Adrenal gland (tissue), 12 donors: ENCODE data around the gene KRTAP9-2. TPM values are rescaled to one million over a fixed set of nuclear protein-coding genes. Genes with fewer than 3 reads are reported as not detected.

ENCODE experiments used
- DNase-seq, 7 donors: peaks; one replicate each; pipeline ENCODE4 v3.0.0-alpha.2; 2019 to 2020
- H3K27ac ChIP-seq, 5 donors: fragments of 200-600 bp; sonication (generic) in 4 of 5; 1 replicate in 3 of 5; 2 replicates in 2 of 5; pipeline versions ENCODE4 v1.5.1 to v1.8.0; 2016 to 2020; ENCODE audit warnings: mild to moderate bottlenecking in 1 of 5
- H3K27me3 ChIP-seq: fragments of 200-600 bp; 2 replicates; pipeline ENCODE4 v1.8.0; 2021
- H3K36me3 ChIP-seq, 2 donors: fragments of 200-600 bp; replicated peaks in 1 of 2; 1 replicate in 1 of 2; 2 replicates in 1 of 2; pipeline versions ENCODE4 v1.5.1 to v1.8.0; 2018 to 2022
- H3K4me1 ChIP-seq, 2 donors: fragments of 200-600 bp; replicated peaks in 1 of 2; 1 replicate in 1 of 2; 2 replicates in 1 of 2; pipeline versions ENCODE4 v1.5.1 to v1.8.0; 2018 to 2021
- H3K4me3 ChIP-seq, 4 donors: fragments of 200-600 bp; sonication (generic) in 3 of 4; one replicate each; pipeline ENCODE4 v1.5.1; 2016 to 2018
- H3K9me3 ChIP-seq, 3 donors: fragments of 200-600 bp; sonication (generic) in 1 of 3; replicated peaks in 1 of 3; 1 replicate in 2 of 3; 2 replicates in 1 of 3; pipeline versions ENCODE4 v1.5.1 to v1.8.0; 2016 to 2021
- POLR2A ChIP-seq, 2 donors: fragments of 450-650 bp; IDR thresholded peaks; one replicate each; pipeline ENCODE4 v1.6.1; 2017; ENCODE audit warnings: antibody characterized with exemption in 2 of 2, mild to moderate bottlenecking in 2 of 2, moderate library complexity in 1 of 2
- WGBS, 4 donors: extraction: QIAGEN DNeasy Blood & Tissue Kit in 2 of 4; methylation state at CpG; one replicate each; pipeline versions ENCODE4 v1.1.5 to v1.1.7; 2013 to 2017; 5-methylcytosine and 5-hydroxymethylcytosine counted together
- intact Hi-C, 2 donors: fragments of 100-400 bp; cut with DNase I; formaldehyde crosslinking; loops; one replicate each; pipeline versions ENCODE4 v1.14.1 to v1.15.0; 2022 to 2023
- polyA plus RNA-seq, 3 donors: library from polyadenylated mRNA; stranded (reverse); fragments of 200-250 nt in 2 of 3; fragments of 350-450 nt in 1 of 3; fragmentation: Illumina TruSeq in 1 of 3; extraction: RNeasy Lipid Tissue Mini Kit (QIAGEN cat#74804) in 1 of 3; gene quantifications; one replicate each; pipeline ENCODE4 v1.2.3, GENCODE V29; 2013 to 2014
- total RNA-seq, 9 donors: library from RNA; depleted of rRNA in 4 of 9; stranded (reverse); fragments of >200 nt in 4 of 9; fragments of 120-200 nt in 1 of 9; fragmentation: NEBNext Ultra II Directional in 1 of 9; extraction: Animal tissue kit (Norgen Biotek cat#: 25700) in 1 of 9; gene quantifications; one replicate each; pipeline versions ENCODE4 v1.1.0 to v1.2.4, GENCODE V29; 2013 to 2023
- TF ChIP-seq, protein P1 (sequence below), 6 experiments: fragments of 450-650 bp in 4 of 6; fragments of 200-600 bp in 2 of 6; sonication (generic) in 1 of 6; IDR thresholded peaks; 1 replicate in 5 of 6; 2 replicates in 1 of 6; pipeline versions ENCODE4 v1.5.1 to v1.8.0; 2016 to 2021; ENCODE audit warnings: antibody characterized with exemption in 6 of 6, mild to moderate bottlenecking in 2 of 6, moderate library complexity in 1 of 6
- donor health status: healthy with polysubstance abuse.
- donor health status: Bipolar disorder and iron deficiency.
- donor health status: DM: yes; HTN: yes; CAD: no.
- donor health status: DM: no; HTN: no; CAD: no.
- donor health status: DM: no; HTN: no; CAD: no.
- donor health status: DM: yes; HTN: yes; CAD: no.

The KRTAP9-2 gene
- total and polyA plus RNA-seq, 12 donors: not detected

- 70 to 75% (median 73%) methylated on average over 5 to 7 of the region's 7 CpGs for WGBS, 4 donors
- DNase-seq: no peak
- H3K27me3 ChIP-seq: peaks cover 11% of the 10 kb centered on the region
- H3K9me3 ChIP-seq: peaks cover 0 to 6% (median 0%) of the 10 kb centered on the region in 3 donors
- no peak overlapping the region for H3K27ac ChIP-seq
- TF ChIP-seq, protein P1, sequence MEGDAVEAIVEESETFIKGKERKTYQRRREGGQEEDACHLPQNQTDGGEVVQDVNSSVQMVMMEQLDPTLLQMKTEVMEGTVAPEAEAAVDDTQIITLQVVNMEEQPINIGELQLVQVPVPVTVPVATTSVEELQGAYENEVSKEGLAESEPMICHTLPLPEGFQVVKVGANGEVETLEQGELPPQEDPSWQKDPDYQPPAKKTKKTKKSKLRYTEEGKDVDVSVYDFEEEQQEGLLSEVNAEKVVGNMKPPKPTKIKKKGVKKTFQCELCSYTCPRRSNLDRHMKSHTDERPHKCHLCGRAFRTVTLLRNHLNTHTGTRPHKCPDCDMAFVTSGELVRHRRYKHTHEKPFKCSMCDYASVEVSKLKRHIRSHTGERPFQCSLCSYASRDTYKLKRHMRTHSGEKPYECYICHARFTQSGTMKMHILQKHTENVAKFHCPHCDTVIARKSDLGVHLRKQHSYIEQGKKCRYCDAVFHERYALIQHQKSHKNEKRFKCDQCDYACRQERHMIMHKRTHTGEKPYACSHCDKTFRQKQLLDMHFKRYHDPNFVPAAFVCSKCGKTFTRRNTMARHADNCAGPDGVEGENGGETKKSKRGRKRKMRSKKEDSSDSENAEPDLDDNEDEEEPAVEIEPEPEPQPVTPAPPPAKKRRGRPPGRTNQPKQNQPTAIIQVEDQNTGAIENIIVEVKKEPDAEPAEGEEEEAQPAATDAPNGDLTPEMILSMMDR (IDR thresholded peaks at IDR 0.05): no peak
- H3K4me3 ChIP-seq: no peak overlapping the region
- H3K4me1 ChIP-seq: no peaks in the 10 kb centered on the region
- intact Hi-C loops: no loop called here
- no peaks in the 10 kb centered on the region for H3K36me3 ChIP-seq
Observed at GRCh38 chr17:41212524-41213169, 13.8 kb upstream of the KRTAP9-2 start.

- no peak for DNase-seq
- no peak overlapping the region for H3K4me3 ChIP-seq
- no peak overlapping the region for H3K27ac ChIP-seq
- no peaks in the 10 kb centered on the region for H3K9me3 ChIP-seq
- TF ChIP-seq, protein P1 (IDR thresholded peaks at IDR 0.05): no peak
- TF ChIP-seq POLR2A (IDR thresholded peaks at IDR 0.05): no peak
- WGBS, 4 donors: 58 to 87% (median 66%) methylated on average over 1 of the region's 1 CpG
- no peaks in the 10 kb centered on the region for H3K4me1 ChIP-seq
- no peaks in the 10 kb centered on the region for H3K36me3 ChIP-seq
- peaks cover 2% of the 10 kb centered on the region for H3K27me3 ChIP-seq
- intact Hi-C loops: no loop called here
Observed at GRCh38 chr17:41215681-41216080, 10.8 kb upstream of the KRTAP9-2 start.

GRCh38 chr17:41223821-41224220, 2.6 kb upstream of the KRTAP9-2 start:
- Histone ChIP-seq H3K27ac (no peak overlapping the region), H3K36me3 (no peaks in the 10 kb centered on the region), H3K4me1 (no peaks in the 10 kb centered on the region), H3K4me3 (no peak overlapping the region), H3K9me3 (no peaks in the 10 kb centered on the region), H3K27me3 (no peaks in the 10 kb centered on the region)
- WGBS, 4 donors: 59 to 63% (median 60%) methylated on average over 2 of the region's 2 CpGs
- intact Hi-C loops: no loop called here
- no peak for DNase-seq
- no peak for TF ChIP-seq POLR2A (IDR thresholded peaks at IDR 0.05)
- TF ChIP-seq, protein P1 (IDR thresholded peaks at IDR 0.05): no peak

- Histone ChIP-seq H3K27me3 (no peaks in the 10 kb centered on the region), H3K9me3 (no peaks in the 10 kb centered on the region), H3K27ac (no peak overlapping the region), H3K36me3 (no peaks in the 10 kb centered on the region), H3K4me1 (no peaks in the 10 kb centered on the region), H3K4me3 (no peak overlapping the region)
- intact Hi-C loops: no loop called here
- DNase-seq: no peak
- TF ChIP-seq POLR2A (IDR thresholded peaks at IDR 0.05): no peak
- TF ChIP-seq, protein P1 (IDR thresholded peaks at IDR 0.05): no peak
- 80 to 92% (median 87%) methylated on average over 6 of the region's 6 CpGs for WGBS, 4 donors
Observed at GRCh38 chr17:41226051-41226450, 397 bp upstream of the KRTAP9-2 start.
